GM12892 (cell line): Measurements from ENCODE around the gene BTRC.

Experiments used
- POLR2AphosphoS5 ChIP-seq: IDR thresholded peaks from 2 replicates; pipeline ENCODE4 v1.6.1; 2011; ENCODE audit warnings: low read depth, low read length, control low read depth
- TAF1 ChIP-seq: IDR thresholded peaks from 2 replicates; pipeline ENCODE4 v1.6.1; 2011; ENCODE audit warnings: low read depth, mild to moderate bottlenecking, control low read depth, low read length, borderline replicate concordance

GRCh38 chr10:101601541-101601940 lies 247.6 kb downstream of the BTRC start:
- TF ChIP-seq POLR2AphosphoS5 (no peak), TAF1 (no peak)
